ENCODE results near the gene UBR4.
"Not testable (repeated sequence)": the region's sequence is repeated elsewhere in the genome, so short reads cannot be mapped to it uniquely, and the experiment has no call there.

UBR4 gene

DNA sequence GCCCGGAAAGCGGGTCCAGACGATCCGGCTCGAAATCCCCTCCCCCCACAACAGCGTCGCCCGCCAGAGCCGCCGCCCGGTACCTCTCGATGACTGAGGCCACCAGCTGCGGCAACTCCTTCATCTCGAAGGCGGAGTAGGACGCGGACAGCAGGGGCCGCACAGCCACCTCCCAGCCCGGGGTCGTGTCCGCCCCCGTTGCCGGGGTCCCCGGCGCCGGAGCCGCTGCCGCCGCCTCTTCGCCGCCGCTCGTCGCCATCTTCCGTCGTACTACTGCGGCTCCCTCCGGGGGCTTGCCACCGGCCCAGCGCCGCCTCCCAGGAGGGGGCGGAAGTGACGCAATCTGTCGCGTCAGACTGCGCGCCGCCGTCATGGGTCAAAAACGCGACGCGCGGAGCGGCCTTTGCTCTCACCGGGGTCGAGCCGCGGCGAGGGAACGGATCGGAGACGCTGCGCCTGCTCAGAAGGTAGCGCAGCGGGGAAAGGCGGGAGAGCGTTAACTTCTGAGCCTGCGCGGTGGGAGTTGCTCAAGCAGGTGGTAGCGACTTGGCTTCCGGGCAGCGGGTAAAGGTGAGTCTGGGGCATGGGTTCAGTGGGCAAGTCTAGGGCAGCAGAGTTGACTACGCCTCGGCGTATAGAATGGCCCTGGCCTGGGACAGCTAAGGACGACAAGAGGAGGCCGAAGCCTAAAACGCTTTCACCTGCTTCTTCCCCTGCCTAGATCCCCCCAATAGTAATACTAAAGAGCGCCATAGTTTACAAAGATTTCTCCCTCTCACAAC is at the start of gene UBR4:
TSS of gene UBR4 (minus strand) at position 277 of the 782 bp plus-strand sequence. CDS start at position 259, 18 bp downstream.
- peak; percentile 73 for DNase-seq (ENCODE audit: low read depth)

DNA sequence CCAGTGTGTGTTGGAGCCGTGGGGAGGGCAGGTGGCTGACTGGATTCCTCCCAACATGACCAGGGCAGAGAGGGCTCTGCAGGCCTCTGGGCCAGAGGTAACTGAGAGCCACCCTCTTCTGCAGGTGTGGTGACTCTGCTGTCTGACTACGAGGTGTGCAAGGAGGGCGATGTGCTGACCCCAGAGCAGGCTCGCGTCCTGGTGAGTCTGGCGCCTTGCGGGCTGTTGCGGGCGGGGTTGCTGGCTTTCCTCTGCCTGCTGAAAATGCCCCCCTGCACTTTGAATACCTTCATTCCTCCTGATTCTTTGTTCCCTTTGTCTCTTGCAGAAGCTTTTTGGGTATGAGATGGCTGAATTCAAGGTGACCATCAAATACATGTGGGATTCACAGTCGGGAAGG is 48.3 kb upstream of the UBR4 start:
- DNase-seq (ENCODE audit: low read depth) = no peak

DNA sequence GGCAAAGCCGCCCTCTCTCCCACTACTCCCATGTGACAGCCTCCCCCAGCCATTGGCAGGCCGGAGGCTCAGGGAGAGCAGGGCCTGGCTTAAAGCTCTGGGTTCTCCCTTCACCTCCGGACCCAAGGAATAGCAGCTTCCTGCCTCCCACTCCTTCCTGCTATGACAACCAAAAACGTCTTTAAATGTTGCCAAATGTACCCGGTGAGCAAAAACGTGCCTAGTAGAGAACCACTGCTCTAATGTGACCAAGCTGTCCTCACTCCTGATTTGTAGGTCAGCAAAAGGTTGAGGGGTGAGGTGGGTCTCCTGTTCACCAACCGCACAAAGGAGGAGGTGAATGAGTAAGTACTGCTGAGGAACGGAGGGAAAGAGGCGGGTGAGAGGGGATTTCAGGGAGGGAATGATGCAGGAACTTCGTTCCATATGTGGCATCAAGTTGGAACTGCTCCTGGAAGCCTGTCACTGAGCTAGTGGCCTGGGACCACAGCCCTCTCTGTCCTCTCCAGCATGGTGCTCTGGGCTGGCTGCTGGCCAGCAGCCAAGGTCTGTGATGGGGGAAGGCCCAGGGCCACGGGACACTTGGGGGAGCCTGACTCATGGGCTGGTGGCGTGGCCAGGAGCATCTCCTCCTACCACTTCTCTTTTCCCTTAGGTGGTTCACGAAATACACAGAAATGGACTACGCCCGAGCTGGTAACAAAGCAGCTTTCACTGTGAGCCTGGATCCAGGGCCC is 47.3 kb upstream of the UBR4 start:
- DNase-seq (ENCODE audit: low read depth) = no peak

DNA sequence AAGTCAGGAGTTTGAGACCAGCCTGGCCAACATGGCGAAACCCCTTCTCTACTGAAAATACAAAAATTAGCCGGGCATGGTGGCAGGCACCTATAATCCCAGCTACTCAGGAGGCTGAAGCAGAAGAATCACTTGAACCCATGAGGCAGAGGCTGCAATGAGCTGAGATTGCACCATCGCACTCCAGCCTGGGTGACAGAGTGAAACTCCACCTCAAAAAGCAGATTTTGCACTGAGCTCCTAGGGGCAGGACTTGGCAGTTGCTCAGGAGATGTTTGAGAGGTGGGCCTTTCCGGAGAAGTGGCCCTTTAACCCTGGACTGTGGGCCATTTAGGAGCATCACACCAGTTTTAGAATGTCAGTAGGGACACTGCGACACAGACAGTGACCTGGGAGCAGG is 46.2 kb upstream of the UBR4 start:
- DNase-seq (ENCODE audit: low read depth) = not testable (repeated sequence)

DNA sequence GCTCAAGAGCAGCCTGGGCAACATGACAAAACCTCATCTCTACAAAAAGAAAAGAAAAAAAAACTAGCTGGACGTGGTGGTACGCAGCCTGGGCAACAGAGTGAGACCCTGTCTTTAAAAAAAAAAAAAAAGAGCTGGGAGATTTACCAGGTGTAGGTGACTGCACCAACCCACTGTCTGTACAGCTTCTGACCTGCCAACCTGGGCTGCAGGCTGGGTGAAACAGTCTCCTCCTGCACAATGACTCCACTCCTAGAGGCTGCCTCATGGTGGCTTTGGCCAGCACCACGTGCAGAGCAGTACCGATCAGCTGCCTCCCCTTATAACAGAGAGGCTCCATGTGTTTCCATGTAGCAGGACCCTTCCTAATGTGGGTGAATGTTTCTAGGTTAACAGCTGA is 45.2 kb upstream of the UBR4 start:
- DNase-seq (ENCODE audit: low read depth) = no peak

DNA sequence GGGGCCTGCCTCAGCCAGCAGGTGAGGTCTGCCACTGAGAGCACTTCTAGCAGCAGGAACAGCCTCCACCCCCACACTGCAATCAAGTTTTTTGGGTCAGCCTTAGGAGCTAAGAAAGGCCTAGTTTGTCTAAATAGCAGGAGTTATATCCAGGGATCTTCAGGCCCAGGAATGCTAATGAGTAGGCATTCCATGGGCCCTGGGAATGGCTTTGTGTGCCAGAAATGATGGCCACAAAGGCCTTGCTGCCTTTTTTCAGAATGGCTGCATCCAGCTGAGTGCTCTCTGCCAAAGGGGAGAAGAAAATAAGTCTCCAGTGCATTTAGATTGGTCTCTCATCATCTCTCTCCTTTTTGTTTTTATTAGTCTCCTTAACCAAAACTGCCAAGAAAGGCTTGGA is 44.4 kb upstream of the UBR4 start:
- DNase-seq (ENCODE audit: low read depth) = no peak

DNA sequence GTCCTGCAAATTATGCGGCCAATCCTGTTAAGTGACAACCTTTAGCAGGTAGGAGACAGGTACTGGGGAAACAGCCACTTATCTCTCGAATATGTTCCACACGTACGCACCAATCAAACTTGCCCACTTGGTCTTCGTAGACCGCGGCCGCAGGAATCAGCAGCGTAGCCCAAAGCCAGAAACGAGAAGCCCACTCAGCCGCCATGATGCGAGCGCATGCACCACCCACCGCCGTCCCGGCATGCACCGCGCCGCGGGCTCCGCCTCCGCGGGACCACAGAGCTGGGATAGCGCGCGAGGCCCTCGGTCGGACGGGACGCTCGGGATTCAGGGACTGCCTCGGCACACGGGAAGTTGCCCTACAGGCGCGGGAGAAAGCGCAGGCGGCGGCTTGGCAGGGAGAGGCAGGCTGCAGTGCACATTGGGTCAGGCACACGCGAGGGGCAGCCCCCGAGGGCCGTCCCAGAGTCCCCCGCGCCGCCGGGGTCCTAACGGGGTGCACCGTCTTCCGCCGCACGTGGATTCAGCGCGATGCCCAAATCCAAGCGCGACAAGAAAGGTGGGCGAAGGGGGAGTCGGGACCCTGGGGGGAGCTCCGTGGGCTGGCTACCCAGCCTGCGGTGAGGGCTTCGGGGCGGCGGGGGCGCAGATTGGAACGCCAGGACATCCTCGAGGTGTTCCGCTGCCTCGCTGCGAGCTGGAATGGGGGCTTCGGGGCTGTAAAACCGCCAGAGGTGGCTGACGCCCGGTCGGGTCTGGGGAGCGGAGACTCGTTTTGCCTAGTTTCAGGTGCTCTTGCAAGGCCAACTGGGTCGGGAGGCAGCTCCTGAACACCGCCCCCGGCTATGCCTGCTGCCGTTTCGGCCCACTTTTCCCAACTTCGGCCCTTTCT is 41.5 kb upstream of the UBR4 start, which contains the start of the genes EMC1 and MRTO4:
TSS of gene EMC1 (minus strand) at position 220 of the 892 bp plus-strand sequence. CDS start at position 205, 15 bp downstream.
TSS of gene MRTO4 (plus strand) at position 501 of the 892 bp plus-strand sequence. CDS start at position 532, 31 bp downstream.
- DNase-seq (ENCODE audit: low read depth) = peak; percentile 43

DNA sequence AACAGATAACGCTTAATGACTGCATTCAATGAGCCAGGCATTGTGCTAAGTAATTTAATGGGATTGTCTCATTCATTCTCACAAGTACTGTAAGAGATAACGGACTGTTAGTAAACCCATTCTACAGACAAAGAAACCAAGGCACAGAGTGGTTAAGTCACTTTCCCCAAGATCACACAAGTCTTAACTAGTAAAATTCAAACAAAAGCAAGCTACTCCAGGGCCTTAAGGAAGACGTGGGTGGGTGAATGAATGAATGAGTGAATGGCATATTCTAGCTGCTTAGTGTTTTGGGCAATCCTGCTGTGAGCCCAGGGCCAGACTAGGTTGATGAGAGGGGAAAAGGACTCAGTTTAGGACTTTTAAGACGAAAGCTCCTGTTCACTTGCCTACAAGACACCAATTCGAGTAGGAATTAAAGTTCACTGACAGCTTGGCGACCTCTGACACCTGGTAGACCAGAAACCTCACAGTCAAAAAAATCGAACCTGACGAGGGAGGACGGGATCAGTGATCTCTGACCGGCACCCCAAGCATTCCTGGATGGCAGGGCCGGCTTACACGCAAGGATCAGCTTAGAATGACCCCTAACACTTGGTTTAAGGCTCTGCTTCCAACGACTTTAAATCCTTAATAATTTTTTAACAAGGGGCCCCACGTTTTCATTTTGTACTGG is 40.7 kb upstream of the UBR4 start:
- DNase-seq (ENCODE audit: low read depth) = no peak

DNA sequence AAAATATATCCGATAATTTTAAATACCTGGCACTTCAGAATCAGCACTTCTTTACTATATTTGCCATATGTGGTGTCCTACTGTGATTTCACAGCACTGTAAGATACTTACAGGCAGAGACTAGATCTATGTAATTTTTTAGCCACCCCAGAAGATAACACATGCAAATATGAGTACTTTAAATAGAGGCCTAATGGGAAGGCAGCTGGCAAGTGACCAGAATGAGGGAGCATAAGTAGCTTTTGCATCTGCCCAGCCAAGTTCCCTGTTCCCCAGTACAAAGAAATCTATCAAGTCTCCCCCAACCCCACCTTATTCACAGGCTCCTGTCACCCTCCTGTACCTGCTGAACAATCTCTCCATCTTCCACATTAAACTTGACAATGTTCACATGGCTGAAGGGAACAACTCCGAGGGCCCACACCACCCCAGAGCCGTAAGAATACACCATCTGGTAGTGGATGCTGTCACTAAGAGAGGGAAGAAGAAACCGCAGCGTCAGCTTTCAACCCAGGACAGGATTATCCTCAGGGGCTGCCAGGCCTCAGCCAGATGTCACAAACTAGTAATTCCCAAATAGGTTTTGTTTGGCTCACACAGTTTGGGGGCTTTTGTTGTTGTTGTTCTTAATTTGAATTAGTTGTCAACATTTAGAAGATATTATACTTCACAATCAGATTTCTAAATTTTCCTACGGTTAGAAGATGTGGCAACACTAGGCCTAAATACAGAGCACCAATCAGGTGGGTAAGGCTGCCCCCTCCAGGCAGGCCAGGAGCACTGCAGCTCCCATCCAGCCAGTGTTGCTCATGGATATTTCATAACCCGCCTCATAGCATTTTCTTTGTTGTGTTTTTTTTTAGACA is 30.8 kb upstream of the UBR4 start:
- peak; percentile 60 for DNase-seq (ENCODE audit: low read depth)

DNA sequence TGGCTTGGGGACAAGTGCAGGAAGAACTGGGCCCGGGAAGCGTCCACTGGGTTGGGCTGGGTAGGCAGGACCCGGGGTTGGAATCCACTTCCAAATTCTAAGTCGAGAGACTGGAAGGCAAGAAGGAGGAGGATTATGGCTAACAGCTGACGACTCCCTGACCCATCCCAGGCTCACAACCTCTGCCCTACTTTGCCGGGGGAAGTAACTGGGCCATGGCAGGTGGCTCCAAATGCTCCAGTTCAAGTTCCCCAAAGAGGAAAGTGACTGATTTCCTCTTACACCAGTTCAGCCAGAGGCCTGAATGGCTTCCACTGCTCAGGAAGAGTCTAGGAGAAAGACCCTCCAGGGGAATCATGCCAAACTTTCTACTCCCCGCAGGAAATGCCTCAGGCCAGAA is 29.8 kb upstream of the UBR4 start:
- no peak for DNase-seq (ENCODE audit: low read depth)

DNA sequence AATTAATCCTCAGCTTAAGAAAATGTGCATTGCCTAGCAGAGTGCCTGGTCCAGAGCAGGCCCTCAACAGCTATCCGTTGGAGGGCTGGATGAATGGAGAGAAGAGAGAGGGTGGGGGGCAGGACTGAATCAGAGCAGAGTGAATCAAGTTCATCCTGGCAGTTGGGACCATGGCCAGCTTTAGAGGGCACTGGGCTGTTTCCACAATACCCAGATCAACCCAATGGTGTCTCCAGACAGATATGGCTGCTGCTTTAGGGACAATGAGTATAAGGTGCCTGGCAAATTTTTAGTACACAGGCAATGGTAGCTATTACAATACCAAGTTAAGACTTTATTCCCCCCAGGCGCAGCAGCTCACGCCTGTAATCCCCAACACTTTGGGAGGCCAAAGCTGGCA is 24.2 kb upstream of the UBR4 start:
- DNase-seq (ENCODE audit: low read depth) = no peak

DNA sequence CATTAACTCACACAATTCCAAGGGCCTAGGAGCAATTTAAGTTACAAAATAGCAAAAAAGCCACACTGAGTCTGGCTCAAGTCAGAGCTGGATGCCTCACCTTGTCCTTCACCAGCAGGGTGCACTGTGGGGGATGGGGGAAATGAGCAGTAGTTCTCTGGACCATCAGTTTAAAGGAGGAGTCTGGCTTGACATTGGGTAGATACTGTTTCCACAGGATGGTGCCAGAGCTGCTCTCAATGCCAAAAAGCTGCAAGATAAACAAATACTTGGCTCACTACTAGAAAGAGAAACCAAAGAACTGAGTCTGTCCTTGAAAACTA is 22.4 kb upstream of the UBR4 start:
- DNase-seq (ENCODE audit: low read depth) = peak; percentile 69

DNA sequence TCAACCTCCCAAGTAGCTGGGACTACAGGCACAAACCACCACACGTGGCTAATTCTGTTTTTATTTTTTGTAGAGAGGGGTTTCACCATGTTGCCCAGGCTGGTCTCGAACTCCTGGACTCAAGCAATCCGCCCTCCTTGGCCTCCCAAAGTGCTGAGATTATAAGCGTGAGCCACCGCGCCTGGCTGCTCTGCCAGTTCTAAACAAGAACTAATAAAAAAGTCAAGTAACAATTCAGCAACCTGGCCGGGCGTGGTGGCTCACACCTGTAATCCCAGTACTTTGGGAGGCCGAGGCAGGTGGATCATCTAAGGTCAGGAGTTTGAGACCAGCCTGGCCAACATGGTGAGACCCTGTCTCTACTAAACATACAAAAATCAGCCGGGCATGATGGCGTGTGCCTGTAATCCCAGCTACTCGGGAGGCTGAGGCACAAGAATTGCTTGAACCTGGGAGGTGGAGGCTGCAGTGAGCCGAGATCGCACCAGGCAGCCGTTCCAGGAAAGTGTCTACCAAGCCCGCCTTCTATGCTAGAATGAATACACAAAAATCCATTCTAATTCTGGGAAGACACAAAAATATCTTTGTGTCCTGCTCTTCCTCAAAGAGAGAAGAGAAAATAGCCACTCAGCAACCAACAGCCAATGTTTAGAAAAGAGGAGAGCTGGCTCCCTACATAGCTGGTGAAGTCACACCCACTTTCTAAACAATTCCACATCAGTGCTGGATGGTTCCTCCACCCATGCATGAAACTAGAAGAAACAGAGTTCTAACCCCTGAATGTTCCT is 21.9 kb upstream of the UBR4 start:
- not testable (repeated sequence) for DNase-seq (ENCODE audit: low read depth)

DNA sequence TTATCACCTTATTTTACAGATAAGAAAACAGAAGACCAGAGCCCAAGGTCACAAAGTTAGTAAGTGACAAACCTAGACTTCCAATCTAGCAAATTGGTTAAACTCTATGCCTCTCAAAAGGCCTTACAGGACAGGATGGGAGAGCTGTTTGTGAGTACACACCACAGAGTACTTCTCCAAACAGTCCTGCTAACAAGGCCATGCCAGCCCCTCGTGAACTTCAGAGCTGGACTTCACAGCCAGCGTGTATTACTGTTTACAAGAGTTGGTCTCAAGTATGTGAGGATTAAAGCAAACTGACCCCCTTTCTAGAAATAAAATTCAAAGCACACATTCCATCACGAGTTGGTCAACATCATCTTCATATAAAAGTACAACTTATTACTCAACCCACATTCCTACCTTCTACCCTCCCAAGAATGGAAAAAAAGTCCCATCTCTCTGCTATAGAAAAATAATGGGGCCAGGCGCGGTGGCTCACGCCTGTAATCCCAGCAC is 19.8 kb upstream of the UBR4 start:
- no peak for DNase-seq (ENCODE audit: low read depth)

DNA sequence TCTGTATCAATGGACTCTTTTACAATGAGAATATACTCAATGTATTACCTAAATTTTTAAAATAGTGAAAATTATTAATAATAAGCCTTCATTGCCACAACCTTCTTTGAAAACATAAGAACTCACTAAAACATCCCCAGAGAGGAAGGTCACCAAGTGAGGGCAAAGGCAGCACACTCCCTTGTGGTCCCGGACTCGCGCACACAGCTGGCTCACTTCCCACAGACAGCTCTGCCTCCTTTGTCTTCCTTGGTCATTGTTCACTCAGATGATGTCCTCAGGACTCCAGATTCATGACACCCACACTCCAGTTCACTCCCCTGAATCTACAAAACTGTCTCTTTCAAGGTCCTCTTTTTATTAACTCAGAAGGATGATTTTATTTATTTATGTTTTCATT is 19.2 kb upstream of the UBR4 start:
- DNase-seq (ENCODE audit: low read depth) = no peak

DNA sequence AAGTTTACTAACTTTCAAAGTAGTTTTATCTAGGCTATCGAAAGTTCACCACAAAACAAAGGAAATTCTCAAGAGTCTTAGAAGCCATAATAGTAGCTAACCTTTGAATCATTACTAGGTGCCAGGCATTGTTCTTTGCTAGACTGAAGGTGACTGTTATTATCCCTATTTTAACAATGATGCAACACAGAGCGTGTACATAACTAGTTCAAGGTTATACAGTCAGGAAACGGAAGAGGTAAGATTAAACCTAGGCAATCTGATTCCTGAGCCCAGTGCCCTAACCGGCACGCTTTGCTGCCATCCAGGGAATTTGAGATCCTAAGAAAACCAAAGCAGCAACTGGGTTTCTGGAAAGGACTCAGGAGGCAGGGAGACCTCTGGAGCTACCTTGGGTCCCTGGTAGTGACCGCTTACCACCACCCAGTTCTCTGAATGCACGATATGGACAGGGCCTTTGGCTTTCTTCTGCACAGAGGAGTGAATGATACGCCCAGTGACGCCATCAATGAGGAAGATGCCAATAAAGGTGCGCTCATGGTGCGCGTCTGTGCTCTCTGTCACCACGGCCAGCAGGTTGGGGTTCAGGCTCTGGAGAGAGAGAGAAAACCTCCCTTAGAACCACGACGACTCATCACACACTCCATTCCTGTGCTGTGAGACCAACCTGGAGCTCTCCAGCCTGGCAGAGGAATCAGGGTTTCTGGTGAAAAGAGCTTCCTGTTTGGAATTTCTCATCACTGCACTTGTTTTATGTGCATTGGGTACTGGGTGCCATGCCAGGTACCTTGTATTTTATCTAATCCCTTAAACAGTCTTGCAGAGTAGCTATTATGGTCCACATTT is 13.1 kb upstream of the UBR4 start:
- DNase-seq (ENCODE audit: low read depth) = no peak

DNA sequence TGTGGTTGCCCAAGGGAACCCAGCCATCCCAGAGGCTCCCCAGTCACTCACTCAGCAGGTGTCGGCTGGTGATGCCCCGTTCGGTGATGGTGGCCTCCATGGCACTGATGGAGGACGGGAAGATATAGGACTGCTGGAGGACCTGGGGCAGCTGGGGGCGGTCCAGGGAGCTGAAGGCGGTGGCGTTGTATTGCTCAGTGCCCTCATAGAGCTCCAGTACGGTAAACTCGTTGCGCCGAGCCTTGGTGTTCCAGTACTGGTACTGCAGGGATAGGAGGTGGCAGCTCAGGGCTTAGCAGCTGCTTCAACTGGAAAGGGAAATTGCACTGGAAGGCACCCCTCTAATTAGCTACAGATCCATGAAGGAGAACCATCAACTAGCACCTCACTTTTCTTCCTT is 12.5 kb upstream of the UBR4 start:
- DNase-seq (ENCODE audit: low read depth) = no peak

DNA sequence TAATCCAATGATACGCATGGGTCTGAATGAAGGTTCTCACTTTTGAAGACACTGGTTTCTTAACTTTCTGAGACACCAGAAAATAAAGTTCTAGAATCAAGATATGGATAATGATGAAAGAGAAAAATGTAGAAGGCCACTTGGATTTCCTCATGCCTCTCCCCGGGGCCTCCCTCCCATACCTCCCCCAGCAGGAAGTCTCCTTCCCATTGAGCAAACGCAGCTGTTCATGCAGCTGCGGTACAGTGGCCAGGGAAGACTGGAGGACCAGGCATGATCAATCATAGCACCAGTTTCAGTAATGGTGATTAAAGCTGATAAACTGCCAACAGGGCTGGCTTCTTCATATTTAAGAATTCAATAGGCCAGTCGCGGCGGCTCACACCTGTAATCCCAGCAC is 10.9 kb upstream of the UBR4 start:
- DNase-seq (ENCODE audit: low read depth) = no peak

All from fibroblast of the conjunctiva (primary cell).